CD4-positive, alpha-beta T cell treated with Interferon gamma for 1 hour (primary cell): ENCODE results near the gene FMN1.

Experiments
- DNase-seq: peaks from one replicate; pipeline ENCODE4 v3.0.0-alpha.2; 2020

Gene FMN1

DNA sequence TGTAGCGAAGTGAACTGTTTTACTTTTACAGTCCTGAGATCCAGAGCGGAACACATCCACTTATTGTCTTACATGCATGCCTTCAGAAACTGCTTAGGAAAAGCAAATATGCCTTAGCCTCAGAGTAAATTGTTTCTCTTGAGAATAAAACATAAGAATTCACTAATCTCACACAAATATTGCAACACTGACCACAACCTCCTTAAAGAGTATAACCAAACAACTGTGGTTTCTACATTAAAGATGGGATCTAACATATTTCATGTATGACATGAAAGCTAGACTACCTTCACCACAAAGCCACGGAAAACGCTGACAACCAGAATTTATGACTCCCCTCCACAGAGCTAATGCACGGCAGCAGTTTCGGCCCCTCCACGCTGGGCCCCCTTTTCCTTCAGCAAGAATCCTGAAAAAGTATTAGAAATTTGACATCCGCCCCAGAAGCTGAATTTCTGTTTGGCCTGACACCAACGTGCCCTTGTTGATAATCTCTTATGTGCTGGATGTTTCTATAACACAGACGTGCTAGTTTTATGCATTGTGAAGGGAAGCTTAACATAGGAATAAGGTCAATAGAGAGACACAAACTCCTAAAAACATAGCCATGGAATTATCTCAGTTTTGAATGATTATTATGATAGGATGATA lies 392.1 kb downstream of the FMN1 start:
- DNase-seq, result no peak

- no peak for DNase-seq
Measured at GRCh38 chr15:32799936-32800535, 394.5 kb downstream of the FMN1 start.

DNA sequence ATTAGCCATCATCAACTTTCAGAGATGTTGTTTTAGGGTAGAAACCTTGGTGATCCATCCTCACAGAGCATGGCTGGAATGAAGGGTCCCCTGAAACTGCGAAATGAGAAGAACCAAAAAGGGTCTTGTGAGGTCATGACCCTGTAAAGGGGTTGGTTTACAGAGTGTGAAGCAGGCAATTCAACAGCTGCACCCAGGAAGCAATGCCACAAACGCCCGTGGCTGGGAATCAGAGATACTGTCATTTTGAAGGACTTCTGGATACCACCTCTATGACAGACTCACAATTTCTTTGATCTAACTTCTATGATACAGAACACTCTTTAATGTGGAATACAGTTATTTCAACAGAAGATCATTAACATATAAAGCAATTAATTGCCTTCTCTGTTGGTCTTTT lies 397.7 kb downstream of the FMN1 start:
- DNase-seq, result no peak

DNA sequence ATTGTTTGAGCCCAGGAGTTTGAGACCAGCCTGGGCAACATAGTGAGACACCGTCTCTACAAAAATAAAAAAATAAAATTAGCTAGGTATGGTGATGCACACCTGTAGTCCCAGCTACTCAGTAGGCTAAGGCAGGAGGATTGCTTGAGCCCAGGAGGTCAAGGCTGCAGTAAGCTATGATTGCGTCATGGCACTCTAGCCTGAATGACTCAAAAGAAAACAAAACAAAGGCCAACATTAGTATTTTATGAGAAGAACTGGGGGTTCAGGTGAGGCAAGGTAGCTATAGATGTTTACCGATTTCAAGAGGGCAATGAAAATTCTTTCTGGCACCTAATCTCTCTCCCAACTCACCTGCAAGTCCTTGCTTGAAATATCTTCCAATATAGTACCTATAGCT lies 399.5 kb downstream of the FMN1 start:
- DNase-seq, result no peak

DNA sequence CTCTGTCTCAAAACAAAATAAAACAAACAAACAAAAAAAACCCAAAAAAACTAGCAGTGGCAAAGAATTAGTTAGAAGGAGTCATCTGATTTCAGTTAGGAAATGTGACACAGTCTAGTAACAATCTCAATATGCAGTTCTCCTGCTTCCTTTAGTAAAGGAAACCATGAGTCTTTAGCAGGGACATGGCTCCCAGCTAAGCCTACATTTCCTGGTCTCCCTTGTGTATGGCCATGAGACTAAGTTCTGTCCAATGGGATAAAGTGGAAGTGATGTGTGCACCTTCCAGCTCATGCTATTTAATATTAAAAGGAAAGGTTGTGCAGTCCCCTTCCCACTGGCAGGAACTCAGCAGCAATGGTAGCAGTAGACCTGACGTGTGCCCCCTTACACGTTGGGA lies 402.1 kb downstream of the FMN1 start:
- no peak for DNase-seq

DNA sequence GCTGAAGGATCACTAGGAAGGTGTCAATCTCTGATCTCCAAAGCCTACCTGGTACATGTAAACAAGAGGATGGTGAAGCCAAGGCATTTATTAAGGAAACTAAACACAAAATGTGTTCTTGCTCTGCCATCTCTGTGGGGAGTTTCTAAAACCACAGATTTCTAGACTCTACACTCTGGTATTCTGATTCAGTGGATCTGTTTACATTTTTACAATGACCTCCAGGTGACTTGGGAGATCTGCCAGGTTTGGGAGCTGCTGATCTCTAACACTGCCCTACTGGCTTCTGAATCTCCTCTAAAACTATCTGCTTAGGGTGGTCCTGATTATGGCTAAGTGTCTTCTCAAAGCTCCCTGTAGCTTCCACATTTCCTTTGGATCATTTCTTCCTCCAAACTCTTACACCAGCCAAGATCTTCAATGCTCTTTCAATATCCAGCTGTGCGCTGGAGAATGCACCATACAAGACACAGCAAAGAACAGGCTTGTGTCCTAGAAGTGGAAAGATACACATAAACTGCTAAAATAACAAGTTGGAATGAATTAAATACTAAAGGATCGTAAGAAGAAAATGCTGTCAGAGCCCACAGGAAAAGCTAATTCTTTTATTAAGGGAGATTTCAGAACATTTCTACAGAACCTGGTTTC lies 404.0 kb downstream of the FMN1 start:
- DNase-seq, result no peak

DNA sequence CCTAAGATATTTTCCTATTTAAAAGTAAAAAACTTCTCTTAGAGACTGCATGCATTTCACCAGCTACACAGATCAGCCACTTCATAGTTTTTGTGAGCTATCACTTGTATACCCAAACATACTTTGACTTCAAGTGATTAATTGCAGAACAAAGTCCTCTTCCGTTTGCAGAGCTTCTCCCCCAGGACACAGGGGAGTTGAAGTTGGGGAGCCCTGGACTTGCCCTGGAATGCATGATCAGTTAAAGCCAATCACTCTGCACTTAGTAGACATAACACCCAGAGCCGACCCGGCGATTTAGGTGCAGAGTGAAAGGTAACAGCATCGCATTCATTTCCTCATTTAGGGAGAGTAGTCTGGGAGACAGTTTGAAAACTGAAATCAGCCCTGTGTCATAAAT lies 406.6 kb downstream of the FMN1 start:
- no peak for DNase-seq

DNA sequence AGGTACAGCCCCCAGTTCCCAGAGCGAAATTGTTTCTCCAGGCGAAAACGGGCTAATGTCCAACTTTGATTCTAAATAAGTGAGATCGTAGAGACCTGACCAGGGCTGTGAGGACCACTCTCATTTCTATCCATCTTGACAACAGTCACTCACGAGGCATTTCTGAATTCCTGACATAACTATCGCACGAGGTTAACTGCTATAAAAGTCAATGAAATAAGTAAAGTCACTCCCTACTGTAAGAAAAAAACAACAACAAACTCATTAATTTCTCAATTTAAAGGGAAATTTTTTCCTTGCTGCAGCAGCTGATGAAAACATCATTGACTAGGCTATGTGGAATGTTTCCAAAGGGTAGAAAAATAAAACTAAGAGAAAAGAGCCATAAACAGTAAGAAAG lies 407.6 kb downstream of the FMN1 start:
- no peak for DNase-seq

DNA sequence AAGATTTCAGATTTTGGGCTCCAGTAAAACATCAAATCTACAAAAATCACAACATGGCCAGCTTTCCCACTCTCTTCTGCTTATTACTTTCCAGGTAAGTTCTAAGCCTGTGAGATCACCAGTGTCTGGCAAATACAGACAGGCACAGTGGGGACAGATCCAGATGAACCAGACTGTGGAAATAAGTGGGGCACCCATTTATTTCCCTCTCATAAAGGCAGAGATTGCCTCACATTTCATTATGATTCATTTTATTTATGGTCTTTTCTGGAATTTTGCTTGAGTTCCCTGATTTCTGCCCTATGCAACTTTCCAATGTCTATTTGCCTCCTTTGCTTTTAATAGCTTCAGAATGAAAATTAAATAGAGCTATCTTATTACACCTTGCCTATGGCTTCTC lies 409.9 kb downstream of the FMN1 start:
- DNase-seq, result no peak

- DNase-seq, result no peak
Measured at GRCh38 chr15:32781781-32782180, 412.7 kb downstream of the FMN1 start.

DNA sequence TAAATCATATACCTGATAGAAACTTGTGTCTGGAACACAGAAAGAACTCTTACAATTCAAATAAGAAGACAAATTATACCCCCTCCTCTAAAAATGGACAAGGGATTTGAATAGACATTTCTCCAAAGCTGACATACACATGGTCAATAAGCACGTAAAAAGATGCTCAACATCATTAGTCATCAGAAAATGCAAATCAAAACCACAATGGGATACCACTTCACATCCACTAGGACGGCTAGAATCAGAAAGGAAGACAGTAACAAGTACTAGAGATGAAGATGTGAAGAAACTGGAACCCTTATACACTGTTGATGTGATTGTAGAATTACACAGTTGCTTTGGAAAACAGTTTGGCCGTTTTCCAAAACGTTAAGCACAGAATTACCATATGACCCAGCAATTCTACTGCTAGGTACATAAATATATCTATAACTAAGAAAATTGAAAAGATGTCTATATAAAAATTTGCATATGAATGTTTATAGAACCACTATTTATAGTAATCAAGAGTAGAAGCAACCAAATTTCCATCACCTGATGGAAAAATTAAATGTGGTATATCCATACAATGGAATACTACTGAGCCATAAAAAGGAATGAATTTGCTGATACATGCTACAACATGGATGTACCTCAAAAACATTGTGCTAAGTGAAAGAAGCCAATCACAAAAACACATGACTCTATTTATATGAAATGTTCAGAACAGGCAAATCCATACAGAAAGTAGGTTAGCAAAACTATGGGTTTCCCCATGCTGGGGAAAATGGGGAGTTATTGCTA lies 415.9 kb downstream of the FMN1 start:
- DNase-seq, result no peak

DNA sequence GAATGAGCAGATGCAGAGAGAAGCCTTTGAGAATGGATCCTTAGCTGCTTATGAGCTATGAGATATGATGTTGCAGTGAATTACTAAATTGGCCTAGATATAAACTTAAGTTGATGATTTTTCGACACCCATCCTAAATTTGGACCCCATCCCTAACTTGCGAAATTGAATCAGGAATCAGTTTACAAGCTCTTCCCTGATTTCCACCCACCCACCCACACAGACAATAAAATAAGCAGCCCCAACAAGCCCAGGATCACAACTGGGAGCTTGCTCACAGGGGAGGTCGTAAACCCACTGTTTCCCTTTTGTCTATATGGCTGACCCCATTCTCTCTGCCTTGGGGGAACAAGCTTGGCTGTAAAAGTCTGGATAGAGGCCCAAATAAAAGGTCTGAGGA lies 419.4 kb downstream of the FMN1 start:
- DNase-seq, result no peak

DNA sequence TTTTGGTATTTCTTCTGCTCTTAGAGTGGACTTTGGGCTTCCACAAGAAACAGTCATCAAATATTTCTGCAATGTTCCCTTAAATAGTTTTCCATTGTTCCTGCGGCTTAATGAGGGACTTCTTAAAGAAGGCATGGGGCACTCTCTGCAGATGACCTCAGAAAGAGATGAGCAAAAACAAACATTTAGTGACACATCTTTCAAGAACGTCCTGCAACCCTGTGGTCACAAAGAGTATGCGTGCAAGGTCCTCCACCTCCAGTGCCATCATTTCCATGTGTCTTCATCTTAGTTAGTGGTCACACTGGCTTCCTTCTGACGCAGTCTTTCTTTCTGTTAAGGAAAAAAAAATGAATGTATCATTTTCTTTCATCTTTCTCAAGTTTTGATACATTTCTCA lies 420.5 kb downstream of the FMN1 start:
- DNase-seq, result no peak

- DNase-seq, result no peak
Measured at GRCh38 chr15:32767236-32767635, 427.3 kb downstream of the FMN1 start.

- DNase-seq, result no peak
Measured at GRCh38 chr15:32766101-32766500, 428.4 kb downstream of the FMN1 start.

DNA sequence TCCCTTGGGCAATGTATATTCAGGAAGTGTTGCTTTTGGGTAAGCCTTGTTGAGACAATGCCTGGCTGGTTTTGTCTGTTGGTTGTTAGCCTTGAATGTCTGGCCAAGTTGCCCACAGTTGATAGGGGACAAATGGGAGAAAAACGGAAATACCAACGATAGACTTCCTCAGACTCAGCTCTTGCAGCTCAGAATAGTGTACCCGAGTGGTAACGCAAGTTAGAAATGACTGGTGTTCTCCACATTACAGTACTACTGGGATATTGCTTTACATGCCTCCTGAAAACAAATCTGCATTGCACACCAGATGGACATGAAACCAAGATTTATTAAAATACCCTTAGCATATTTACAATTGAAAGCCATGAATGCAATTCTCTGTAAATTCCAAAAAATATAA lies 429.3 kb downstream of the FMN1 start:
- no peak for DNase-seq

DNA sequence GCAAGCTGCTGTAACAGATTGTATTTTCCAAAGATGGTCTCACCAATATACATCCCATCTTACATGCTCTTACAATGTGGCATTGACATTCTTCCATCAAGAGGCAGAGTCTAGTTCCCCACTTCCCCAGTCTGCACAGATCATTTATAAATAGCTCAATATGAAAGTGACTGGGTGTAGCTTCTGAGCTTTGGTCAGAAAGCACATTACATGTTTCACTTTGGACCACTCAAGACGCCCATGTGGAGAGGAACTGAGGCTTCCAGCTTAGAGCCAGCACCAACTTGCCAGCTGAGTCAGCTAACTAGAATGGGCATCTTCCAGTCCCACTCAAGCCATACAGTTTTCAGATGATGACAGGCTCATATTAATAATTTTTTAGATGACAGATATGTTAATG lies 431.2 kb downstream of the FMN1 start:
- no peak for DNase-seq

DNA sequence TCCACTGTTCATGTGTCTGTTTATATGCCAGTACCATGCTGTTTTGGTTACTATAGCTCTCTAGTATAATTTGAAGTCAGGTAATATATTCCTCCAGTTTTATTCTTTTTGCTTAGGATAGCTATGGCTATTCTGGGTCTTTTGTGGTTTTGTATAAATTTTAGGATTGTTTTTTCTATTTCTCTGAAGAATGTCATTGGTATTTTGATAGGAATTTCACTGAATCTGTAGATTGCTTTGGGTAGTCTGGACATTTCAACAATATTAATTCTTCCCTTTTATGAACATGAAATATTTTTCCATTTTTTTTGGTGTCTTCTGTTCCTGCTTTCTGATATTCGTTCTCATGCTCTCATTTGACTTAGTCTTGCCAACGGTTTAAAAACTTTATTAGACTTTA lies 437.1 kb downstream of the FMN1 start:
- no peak for DNase-seq

GRCh38 chr15:32750979-32751378 lies 443.5 kb downstream of the FMN1 start:
- no peak for DNase-seq

DNA sequence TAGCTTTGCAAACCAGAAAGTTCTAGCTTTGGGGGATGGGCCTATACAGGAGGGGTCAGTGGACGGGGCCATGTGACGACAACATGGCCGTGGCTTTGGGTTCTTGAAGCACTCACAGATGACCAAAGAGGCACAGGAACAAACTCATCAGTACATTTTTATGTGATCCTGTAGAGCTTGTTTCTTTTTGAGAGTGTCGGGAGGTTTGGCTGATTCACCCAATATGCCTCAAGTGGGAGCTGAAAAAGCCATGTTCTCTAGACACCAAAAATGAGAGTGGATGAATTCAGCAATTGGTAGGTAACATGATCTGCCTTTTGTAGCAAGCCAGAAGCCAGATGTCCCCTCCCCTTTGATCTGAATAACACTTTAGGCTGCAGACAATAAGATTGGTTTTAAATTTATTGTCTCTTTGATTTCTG lies 446.6 kb downstream of the FMN1 start:
- no peak for DNase-seq

DNA sequence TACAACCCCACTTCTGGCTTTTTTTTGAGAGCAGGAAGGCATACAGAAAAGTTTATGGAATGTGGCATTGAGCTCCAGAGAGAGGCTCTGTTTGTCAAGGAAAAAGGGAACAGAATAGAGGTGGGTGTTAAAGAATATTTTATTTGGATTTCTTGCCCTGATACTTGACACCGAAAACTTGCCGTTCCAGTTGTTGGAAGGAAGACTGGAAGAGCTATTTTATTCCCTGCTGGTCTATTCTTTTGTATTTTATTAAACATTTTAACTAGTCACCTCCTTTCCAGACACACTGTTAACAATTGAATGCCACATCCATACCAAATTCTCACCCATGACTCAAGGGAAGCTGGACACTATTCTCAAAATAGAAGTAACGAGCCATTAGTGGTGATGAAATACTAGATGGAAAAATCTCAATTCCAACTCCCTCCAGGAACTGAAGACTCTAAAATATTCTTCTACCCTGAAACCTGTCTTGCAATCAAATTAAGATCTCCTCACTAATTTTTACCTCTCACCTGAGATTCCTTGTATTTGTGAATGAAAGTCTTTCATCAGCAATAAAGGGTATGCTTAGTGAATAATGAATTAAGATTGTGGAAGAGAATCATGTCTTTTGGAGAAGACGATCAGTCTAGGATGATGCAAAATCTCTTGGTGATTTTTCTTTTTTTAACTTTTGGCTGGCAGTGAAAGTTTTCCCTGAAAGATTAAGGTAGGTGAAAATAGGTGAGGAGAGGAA lies 448.2 kb downstream of the FMN1 start:
- no peak for DNase-seq

- no peak for DNase-seq
Measured at GRCh38 chr15:32743411-32744140, 450.9 kb downstream of the FMN1 start.
